Lower lobe of right lung (tissue), 2 donors: ENCODE measurements around the gene MPP1. TPM values are rescaled to one million over a fixed set of nuclear protein-coding genes. Genes with fewer than 3 reads are reported as not detected.
A peak's percentile ranks its signal among the peaks of the same experiment; 100 is the strongest.

Source experiments
- ATAC-seq, 2 donors: fragments of 200-7000 bp; cut with Tn5 transposase; one replicate each; pipeline ENCODE4 v1.9.1; 2020 to 2022; ENCODE audit warnings: mild to moderate bottlenecking in 2 of 2, moderate library complexity in 2 of 2
- DNase-seq: peaks from one replicate; pipeline ENCODE4 v3.0.0-alpha.2; 2020
- H3K27ac ChIP-seq: fragments of 200-600 bp; one replicate; pipeline ENCODE4 v1.8.0; 2022
- H3K27me3 ChIP-seq: fragments of 200-600 bp; one replicate; pipeline ENCODE4 v1.8.0; 2022; ENCODE audit warnings: low read depth
- H3K36me3 ChIP-seq: fragments of 200-600 bp; one replicate; pipeline ENCODE4 v1.8.0; 2022; ENCODE audit warnings: mild to moderate bottlenecking
- H3K4me1 ChIP-seq: fragments of 200-600 bp; one replicate; pipeline ENCODE4 v1.8.0; 2022
- H3K4me3 ChIP-seq: fragments of 200-600 bp; one replicate; pipeline ENCODE4 v1.8.0; 2022; ENCODE audit warnings: mild to moderate bottlenecking
- H3K9me3 ChIP-seq: fragments of 200-600 bp; one replicate; pipeline ENCODE4 v1.8.0; 2022
- CTCF ChIP-seq: fragments of 200-600 bp; IDR thresholded peaks from one replicate; pipeline ENCODE4 v1.8.0; 2022; ENCODE audit warnings: antibody characterized with exemption, mild to moderate bottlenecking
- intact Hi-C: fragments of 100-400 bp; cut with DNase I; formaldehyde crosslinking; loops from one replicate; pipeline ENCODE4 v1.11.0; 2022
- total RNA-seq: library from RNA; stranded (reverse); fragmentation: NEBNext Ultra II Directional; extraction: Animal tissue kit (Norgen Biotek cat#: 25700); gene quantifications from one replicate; pipeline ENCODE4 v1.2.1, GENCODE V29; 2021
- donor health status: DM: no; HTN: yes; CAD: no; lungs with severe emphysema.

MPP1 gene
- total RNA-seq, 1 donor from 2014 or later, result 57.0 TPM

- Histone ChIP-seq H3K9me3 (no peaks in the 10 kb centered on the region), H3K27me3 (no peaks in the 10 kb centered on the region), H3K36me3 (no peaks in the 10 kb centered on the region), H3K4me1 (peaks cover 15% of the 10 kb centered on the region), H3K4me3 (peak overlapping the region; percentile 61), H3K27ac (no peak overlapping the region)
- ATAC-seq (peak; percentile 80 to 81), DNase-seq (no peak)
- peak; percentile 70 for TF ChIP-seq CTCF
- intact Hi-C loops, result no loop called here
Measured at GRCh38 chrX:154748712-154749339, 56.5 kb downstream of the MPP1 start.

DNA sequence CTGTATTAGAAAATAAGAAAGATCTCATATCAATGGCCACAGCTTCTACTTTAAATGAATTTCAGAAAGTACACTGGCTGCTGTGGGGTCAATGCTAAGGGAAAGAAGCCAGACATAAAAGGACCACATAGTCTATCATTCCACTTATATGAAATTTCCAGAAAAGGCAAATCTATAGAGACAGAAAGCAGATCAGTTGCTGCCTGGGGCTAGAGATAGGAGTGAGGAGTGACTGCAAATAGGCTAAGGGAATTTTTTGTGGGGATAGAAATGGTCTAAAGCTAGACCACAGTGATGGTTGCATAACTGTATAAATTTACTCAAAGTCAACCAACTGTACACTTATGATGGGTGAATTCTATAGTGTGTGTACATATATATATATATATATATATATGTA, 62.7 kb downstream of the MPP1 start:
- Histone ChIP-seq H3K36me3 (no peaks in the 10 kb centered on the region), H3K9me3 (no peaks in the 10 kb centered on the region), H3K27me3 (no peaks in the 10 kb centered on the region), H3K27ac (no peak overlapping the region), H3K4me1 (peaks cover 11% of the 10 kb centered on the region), H3K4me3 (no peak overlapping the region)
- DNase-seq, result no peak
- no peak for ATAC-seq
- no peak for TF ChIP-seq CTCF
- intact Hi-C loops, result no loop called here

DNA sequence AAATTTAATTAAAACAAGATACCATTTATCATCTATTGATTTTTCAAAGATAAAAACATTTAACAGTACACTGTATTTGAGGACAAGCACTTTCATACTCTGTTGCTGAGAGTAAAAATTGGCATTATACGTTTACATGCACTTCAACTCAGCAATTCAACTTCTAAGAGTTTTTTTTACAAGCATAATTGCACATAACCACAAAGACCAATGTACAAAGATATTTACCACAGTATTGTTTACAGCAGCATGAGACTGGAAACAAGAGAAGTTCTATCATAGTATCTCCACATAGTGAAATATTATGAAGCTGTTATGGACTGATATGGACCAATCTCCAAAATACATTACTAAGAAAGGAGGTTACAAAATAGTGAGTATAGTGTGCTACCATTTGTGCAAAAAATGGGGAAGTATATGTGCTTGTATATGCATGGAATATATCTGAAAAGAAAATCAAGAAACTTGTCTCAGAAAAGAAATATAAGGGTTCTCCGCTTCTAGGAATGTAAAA, 65.3 kb downstream of the MPP1 start:
- TF ChIP-seq CTCF, result no peak
- no peak overlapping the region for H3K27ac ChIP-seq
- DNase-seq (no peak), ATAC-seq (no peak)
- intact Hi-C loops, result no loop called here
- no peaks in the 10 kb centered on the region for H3K36me3 ChIP-seq
- H3K4me1 ChIP-seq, result peaks cover 36% of the 10 kb centered on the region
- H3K27me3 ChIP-seq, result no peaks in the 10 kb centered on the region
- no peak overlapping the region for H3K4me3 ChIP-seq
- H3K9me3 ChIP-seq, result no peaks in the 10 kb centered on the region

DNA sequence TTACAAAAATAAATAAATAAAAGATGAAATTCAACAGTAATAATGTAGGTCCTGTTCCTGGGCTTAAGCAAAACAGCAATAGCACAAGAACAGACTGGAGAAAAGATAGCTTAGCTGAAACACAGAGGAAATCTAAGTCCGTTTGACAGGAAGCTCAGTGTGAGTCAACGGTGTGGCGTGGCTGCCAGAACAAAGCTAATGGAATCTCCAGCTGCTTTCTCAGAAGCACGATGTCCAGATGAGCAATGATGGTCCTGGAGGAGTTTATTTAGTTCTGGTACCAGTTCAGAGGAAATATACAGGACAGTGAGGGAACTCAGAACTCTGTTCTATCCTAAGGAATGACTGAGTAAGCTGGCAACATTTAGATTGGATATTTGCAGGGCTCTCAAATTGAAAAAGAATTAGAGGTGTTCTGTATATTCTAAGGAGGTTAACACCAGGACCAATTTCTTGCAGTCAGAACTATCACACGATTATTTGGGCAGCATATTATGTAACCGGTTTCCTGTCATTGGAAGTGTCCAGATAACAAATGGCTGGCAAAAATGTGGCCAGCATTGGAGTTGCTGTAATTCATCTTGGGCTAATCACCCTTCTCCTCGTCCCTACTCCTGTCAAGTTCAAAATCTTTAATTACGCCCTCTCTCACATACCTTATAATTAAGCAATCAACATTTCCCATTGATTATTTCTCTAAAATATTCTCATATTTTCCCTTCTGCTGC, 67.1 kb downstream of the MPP1 start:
- ATAC-seq (peak; percentile 26 to 31), DNase-seq (no peak)
- Histone ChIP-seq H3K9me3 (no peaks in the 10 kb centered on the region), H3K4me3 (no peak overlapping the region), H3K27me3 (no peaks in the 10 kb centered on the region), H3K4me1 (peaks cover 54% of the 10 kb centered on the region), H3K27ac (peak overlapping the region; percentile 53), H3K36me3 (no peaks in the 10 kb centered on the region)
- intact Hi-C loops, result no loop called here
- no peak for TF ChIP-seq CTCF

- Histone ChIP-seq H3K27ac (peak overlapping the region; percentile 83), H3K9me3 (no peaks in the 10 kb centered on the region), H3K4me3 (no peak overlapping the region), H3K4me1 (peaks cover 64% of the 10 kb centered on the region), H3K36me3 (no peaks in the 10 kb centered on the region), H3K27me3 (no peaks in the 10 kb centered on the region)
- intact Hi-C loops, result no loop called here
- no peak for DNase-seq
- no peak for ATAC-seq
- TF ChIP-seq CTCF, result no peak
Measured at GRCh38 chrX:154737136-154737535, 68.1 kb downstream of the MPP1 start.
